Inflammatory macrophage treated with lipopolysaccharide for 4 hours (primary cell): ENCODE measurements around the gene EMC8.

Source experiments
- DNase-seq: peaks from one replicate; pipeline ENCODE4 v3.0.0-alpha.2; 2020

EMC8 gene

GRCh38 chr16:85752511-85753420, 46.6 kb downstream of the EMC8 start:
- no peak for DNase-seq

DNA sequence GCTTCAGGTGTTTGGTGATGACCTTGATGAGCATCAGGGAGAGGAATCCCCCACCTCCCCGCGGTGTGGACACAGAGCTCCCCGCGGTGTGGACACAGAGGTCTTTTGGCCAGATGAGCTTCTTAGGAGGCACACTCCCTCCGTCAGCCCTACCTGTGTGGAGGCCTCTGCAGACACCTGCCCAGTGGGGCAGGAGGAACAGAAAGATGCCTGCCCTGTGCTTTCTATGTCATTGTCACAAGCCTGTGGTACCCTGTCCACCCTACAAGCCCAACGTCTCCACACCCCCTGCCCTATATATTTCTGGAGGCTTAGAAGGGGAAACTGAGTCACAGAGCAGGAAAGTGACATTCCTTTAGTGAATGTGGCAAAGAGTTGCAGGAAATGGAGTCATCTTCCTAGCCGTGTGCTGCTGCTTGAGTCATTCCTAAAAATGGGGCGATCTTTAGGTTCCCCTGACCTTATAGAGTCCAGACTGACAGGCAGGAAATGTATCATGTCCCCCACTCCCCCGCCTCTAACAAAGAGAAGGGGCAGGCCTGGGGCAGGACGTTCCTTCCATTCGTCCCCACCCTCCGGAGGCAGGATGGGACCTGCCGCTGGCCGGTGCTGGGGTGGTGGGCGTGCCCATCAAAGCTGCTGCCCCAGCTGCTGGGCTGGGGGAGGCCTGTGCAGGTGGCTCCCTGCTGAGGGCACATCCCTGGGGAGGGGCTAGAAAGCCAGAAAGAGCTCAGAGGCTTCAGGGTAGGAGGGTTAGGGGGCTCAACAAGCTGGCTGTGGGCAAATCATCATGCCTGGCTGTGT, 47.4 kb downstream of the EMC8 start:
- DNase-seq = no peak

GRCh38 chr16:85750827-85751697, 48.3 kb downstream of the EMC8 start, which contains the start of gene C16orf74:
Gene C16orf74 (minus strand): TSS chr16:85751096. CDS start chr16:85735217, 15,879 bp downstream.
- DNase-seq = peak; percentile 39

GRCh38 chr16:85750146-85750826, 49.1 kb downstream of the EMC8 start:
- DNase-seq = peak; percentile 14

DNA sequence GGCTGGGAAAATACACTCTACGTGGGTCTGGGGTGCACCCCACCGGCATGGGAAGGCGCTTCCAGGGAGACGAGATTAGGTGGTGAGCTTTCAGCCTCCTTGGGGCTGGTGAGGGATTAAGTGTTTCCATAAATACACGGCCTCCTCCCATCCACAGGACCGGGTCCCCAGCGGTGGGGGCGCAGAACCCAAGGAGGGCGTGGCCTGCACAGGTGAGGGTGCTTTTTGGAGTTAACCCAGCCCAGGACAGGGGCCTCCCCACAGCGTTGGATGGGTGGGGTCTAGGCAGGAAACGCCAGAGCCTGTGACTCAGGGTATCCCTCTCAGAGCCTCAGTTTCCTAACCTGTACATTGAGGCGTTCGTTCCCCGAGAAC, 49.6 kb downstream of the EMC8 start:
- DNase-seq = no peak

DNA sequence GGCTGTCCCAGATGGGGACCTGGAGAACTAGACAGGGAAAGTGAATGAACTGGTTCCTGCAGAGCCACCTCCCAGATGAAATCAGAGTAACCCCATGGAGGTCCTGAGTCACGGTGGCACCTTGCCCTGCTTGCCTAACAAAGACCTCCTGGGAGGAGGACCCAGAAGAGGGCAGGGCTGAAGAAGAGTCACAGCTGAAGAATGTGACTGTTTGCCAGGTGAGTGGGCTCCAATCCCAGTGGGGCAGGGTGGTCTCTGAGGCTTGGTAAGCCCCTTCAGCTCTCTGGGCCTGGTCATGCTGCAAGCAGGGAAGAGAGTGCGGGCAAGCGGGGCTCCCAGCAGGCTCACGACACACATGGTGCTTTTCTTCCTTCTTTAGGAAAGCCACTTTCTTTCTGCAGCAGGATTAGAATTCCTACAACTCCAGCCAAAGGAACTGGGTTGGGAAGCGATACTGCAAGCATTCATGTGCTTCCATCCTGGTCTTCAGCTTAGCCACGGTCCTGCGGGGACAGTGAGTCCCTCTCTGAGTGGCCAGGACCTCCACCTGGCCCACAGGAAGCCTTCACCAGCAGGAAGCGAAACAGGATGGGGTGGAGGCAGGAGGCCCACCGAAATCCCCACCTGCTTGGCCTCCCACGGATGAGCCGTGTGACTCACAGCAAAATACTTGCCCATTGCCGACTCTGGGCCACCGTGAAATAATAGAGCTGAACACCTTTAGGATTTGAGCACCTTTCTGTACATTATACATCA, 52.7 kb downstream of the EMC8 start:
- no peak for DNase-seq

GRCh38 chr16:85738923-85739715, 60.2 kb downstream of the EMC8 start:
- no peak for DNase-seq

GRCh38 chr16:85736921-85737320, 62.4 kb downstream of the EMC8 start:
- DNase-seq = peak; percentile 24

DNA sequence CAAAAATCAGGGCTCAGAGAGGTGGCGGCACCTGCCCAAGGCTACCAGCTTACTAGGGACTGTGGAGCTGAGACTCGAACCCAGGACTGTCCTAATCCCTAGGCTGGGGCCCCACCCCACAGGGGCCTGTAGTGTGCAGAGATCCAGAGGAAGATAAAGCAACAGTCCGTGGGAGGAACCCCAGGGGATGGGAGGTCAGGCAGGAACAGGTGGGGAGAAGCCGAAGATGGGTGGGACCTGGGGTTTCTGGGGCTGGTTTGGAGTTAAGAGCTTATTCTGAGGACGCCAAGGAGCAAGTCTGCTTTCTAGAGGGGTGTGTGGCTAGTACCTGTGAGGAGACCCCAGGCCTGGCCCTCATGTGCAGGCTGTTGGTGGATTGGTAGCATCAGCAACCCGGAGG, 63.4 kb downstream of the EMC8 start:
- DNase-seq = no peak

DNA sequence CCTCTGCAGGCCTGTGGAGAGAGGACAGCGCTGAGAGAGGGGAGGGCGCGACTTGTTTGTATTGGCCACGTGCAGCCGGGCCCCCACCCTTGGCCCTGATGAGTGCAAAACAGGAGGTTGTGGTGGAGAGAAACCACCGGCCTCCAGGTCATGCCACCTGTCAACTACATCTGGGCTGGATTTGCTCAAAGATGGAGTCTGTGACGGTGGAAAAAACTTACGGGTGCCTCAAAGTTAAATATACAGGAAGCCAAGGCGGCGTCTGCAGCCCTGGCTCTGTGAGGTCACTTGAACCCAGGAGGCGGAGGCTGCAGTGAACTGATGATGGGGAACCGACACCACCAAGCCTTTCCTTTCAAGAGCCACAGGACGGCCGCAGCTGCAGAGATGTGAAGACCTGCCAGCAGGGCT, 64.1 kb downstream of the EMC8 start:
- peak; percentile 29 for DNase-seq

- DNase-seq = no peak
These were observed 64.9 kb downstream of the EMC8 start for GRCh38 chr16:85734311-85735017.

- DNase-seq = peak; percentile 55
These were observed 65.5 kb downstream of the EMC8 start for GRCh38 chr16:85733839-85734170.

DNA sequence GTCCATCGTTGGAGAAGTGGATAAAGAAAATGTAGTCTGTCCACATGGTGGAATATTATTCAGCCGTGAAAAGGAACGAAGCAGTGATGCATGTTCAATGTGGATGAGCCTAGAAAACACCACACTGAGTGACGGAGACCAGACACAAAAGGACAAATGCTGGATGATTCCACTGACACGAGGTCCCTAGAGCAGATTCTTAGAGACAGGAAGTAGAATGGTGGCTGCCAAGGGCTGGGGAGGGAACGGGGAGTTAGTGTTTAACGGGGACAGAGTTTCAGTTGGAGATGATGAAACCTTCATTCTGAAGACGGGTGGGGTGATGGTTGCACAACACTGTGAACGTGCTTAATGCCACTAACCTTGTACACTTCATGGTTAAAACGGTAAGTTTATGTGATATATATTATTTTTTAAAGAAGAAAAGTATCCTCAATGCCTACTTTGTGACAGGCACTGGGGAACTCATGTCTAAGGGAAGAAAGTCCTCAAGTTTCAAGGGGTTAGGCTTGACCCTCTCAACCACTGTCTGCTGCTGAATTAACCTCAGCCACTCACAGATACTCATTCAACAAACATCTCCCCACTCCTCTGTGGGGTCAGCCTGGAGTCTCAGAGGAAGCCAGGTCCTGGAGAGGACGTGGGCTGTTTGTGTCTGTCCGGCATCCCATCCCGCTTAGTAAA, 66.0 kb downstream of the EMC8 start:
- DNase-seq = peak; percentile 80

DNA sequence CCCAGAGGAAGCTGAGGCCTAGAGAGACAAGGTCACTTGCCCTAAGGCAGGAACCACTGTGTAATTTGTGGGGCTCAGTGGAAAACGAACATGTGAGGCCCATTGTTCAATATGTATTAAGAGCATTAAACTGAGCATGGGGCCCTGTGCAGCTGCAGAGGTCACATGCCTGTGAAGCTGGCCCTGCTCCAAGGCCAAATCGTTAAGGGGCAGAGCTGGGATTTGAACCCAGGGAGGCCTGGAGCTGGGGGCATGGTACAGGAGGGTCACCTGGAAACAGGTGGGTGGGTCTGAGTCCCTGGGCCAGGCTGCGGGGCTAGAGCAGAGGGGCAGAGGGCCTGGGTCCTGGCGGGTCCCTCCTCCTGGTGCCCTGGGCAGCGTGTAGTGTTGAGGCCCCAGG, 68.2 kb downstream of the EMC8 start:
- no peak for DNase-seq

GRCh38 chr16:85730186-85730465, 69.2 kb downstream of the EMC8 start:
- DNase-seq = peak; percentile 70

DNA sequence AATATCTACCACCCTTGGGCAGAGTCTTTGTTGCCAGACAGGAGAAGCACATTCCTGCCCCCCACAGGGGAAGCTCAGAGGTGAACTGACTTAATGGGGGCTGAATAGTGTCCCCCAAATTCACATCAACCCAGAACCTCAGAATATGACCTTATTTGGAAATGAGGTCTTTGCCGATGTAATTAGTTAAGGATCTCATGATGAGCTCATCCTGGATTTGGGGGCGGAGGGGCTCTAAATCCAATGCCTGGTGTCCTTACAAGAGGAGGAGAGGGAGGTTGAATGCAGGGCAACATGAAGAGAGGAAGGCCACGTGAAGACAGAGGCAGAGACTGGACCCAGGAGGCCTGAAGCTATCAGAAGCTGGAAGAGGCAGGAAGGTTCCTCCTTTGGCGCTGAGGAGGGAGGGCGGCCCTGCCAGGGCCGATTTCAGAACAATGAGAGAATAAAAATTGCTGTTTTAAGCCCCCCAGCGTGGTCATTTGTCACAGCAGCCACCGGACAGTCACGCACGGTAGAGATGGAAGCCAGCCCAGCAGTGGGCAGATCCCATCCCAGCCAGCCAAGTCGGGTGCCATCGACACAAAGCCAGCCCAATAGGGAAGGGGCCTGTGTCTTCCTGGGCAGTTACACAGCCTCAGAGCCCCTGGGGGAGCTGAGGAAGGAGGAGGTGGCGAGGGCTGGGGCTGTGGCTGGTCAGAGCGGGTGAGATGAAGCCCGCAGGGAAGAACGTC, 69.7 kb downstream of the EMC8 start:
- DNase-seq = no peak

DNA sequence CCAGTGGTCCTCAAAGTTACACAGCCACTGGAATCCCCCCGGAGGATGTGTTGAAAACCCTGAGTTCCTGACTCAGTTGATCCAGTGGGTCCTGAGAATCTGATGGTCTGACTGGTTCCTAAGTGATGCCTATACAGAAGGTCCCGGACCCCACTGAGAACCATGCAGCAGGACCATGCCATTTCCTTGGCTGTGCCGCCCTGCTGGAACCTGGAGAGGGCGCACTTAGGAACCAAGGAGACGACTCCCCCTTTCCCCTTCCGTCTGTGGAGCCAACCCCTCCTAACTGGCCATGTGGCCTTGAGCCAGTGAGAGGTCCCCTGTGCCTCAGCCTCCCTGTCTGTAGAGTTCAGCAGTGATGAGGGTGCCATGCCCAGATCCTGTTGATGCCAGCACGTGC, 70.5 kb downstream of the EMC8 start:
- no peak for DNase-seq
